CD4-positive, alpha-beta T cell treated with Interleukin-15 for 4 hours (primary cell): ENCODE results near the gene ARHGAP18.

ENCODE experiments used
- DNase-seq: peaks from one replicate; pipeline ENCODE4 v3.0.0-alpha.2; 2020; ENCODE audit warnings: low spot score

Gene ARHGAP18

DNA sequence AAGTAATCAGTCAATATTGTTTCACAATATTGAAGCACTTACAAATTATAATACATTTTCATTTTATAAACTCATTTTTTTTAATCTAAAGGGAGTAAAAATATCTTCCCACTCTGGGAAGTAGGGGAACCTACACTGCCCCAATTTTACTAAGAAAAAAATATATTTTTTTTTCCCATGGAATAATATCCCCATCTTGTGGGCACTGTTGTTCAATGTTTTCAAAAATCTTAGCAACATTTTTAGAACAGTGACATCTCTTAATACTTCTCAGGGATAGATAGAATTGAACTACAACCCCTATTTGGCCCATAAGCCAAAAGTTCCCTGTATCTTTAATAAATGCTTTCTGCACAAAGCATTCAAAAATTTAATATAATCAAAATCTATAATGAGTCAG, 42.9 kb downstream of the ARHGAP18 start:
- no peak for DNase-seq

DNA sequence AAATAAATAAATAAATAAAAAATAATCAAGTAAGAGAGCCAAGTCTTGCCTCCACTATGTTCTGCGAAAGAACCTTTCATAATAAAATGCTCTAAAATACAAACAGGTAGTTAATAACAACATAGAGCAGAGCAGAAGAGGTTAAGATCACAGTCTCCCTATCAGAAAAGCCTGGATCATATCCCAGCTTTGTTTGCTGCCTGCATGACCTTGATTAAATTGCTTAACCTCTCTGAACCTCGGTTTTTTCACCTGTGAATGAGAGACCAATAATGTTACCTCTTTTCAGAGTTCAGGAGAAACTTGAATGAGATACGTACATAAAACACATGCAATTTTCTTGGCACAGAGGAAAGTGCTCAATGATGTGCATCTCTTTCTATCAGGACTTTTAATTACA, 44.4 kb downstream of the ARHGAP18 start:
- no peak for DNase-seq

DNA sequence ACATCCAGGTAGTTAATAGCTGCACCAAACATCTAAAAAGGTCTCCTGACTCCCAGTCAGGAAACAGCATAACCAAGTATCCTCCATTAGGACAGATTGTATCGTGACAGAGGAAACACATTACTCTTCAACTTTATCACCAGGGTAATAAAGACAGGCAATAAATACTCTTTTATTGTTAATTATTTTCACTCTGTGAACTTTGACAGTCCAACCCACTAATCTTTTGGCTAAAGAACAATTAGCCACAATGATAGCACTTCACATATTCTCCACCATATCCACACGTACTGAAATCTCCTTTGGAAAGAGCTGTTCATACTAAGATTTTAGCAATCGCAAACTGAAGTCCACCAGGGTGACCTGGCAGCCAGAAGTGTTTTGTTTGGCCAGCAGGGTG, 46.4 kb downstream of the ARHGAP18 start:
- no peak for DNase-seq

DNA sequence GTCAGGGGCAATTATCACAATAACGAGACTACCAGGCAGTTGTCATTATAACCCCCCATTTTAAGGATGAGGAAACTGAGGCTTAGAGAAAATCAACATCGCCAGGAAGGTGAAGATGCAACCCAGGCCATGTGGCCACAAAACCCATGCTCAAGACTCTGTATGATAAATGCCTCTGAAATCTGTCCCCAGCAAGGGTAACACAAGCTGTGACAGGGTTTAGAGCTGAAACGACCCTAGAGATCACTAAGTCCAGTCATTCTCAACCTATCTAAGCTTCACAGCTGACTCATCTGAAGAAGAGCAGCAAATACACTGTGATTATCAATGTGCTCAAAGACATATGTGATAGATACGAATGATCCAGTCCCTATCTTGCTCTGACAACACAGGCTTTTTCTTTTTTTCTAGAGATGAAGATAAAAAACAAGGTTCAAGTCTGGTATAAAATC, 47.0 kb downstream of the ARHGAP18 start:
- no peak for DNase-seq

DNA sequence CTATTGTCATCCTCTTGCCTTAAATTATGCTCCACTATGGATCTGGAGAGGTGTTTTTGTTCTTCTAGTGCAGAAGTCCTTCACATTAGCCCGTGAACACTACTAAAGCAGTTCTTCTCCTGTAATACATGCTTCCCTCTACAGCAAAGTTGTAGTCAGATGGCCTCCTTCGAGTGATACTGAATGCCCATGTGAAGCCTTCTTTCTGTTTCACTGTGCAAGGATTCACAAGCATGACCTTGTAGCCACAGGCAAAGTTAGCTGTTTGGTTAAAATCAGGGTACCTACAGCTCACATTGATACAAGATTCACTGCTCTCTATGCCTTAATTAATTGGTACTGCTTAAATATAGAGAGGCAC, 47.6 kb downstream of the ARHGAP18 start:
- no peak for DNase-seq

DNA sequence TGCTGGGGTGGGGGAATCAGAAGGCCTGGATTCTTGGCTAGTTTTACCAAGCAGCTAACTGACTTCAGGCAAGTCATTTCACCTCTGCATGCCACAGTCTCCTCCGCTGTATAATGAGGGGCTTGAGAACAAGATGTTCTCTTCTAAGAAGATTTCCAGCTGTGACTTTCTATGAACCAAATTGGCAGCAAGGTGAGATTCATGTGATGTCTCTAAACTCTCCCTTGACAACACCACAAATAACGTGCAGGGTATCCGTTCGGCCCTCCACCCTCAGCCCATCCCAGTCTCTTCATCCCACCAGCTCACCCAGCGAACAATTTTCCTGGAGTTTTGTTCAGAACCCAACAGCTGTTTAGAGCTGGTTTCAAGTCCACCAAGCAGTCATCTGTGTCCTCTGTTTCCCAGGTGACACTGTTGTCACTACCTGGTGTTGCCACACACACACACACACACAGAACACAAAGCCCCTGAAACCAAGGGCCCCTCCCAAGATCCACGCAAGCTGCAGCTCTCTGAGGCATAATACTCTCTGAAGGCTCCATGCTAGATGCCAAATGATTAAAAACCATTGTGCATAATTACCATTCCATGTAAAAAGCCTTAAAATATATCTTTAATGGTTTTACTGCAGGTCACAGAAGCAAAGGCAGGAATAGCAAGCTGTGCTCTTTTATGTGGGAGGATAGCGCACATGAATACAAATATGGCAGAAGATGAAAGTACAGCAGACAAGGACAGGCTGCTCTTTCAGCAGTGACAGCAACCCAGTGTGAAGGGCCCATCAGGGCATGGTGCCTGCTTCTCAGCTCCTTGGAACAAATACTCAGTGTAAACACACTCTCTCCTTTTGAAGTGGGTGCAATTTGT, 48.2 kb downstream of the ARHGAP18 start:
- no peak for DNase-seq

DNA sequence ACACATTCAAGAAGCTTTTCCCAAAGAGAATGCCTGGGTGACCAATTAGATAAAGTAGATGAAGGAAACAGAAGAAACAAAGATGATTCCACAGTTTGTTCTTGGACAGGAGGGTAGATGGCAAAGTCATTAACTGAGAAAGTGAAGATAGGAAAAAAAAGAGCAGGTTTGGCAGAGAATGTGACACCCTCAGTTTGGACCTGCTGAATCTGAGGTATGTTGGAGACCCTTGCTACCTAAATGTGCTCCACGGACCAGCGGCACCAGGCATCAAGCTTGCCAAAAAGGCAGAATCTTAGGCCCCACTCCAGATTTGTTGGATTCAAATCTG, 49.7 kb downstream of the ARHGAP18 start:
- DNase-seq: no peak

DNA sequence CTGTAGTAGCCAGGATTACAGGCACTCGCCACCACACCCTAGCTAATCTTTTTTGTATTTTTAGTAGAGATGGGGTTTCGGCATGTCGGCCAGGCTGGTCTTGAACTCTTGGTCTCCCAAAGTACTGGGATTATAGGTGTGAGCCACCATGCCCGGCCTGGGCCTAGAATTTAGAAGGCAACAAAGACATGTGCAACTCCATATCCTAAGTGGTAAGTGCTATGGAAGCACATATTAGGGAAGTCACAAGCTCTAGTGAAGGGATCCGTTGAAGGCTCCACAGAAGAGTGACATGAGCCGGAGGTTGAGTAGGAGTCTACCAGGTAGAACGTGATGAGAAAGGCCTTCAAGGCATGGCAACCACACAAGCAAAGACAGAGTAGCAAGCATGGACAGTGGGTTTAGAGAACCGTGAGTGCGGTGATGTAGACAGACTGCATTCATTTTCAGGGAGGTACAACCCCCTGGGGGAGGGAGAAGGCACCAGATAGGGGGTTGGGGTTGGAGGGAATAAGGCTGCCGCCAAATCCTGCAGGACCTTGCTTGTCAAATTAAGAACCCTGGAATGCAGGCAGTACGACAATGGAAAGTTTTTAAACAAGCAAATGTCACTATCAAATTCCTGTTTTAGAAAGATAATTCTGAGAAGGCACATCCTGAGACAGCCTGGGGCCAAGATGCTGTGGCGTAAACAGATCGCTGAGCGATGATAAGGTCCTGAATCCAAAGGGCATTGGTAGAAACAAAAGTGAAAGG, 50.2 kb downstream of the ARHGAP18 start:
- no peak for DNase-seq

DNA sequence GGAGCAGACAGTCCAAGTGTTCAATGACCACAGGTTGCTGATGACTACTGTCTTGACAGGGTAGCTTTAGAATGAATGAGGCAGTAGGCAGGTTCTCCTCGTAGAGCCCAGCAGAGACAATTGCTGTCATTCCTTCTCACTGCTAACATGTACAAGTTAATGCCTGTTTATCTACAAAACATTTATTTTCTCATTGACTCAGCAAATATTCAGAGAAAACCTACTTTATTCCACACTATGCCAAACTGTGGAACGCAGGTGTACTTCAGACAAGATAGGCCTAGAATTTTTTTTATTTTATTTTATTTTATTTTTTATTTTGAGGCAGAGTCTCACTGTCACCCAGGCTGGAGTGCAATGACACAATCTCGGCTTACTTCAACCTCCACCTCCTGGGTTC, 50.8 kb downstream of the ARHGAP18 start:
- DNase-seq: no peak

DNA sequence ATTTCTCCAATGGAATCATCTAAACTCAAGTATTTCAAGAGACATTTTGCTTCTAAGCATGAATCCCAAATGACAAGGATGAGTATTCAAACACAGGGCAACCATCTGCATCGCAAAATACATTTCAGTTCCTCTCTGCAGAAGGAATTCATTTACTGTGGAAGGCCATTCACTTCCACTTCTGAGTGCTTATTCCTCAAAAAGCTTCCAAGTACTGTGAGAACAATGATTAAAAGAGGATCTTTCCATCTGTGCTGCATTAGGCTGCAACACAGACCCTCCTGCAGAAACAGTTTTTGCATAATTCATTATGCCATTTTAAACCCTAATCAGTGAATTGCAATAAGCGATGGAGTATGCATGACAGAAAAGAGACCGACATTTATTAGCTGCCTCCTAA, 52.5 kb downstream of the ARHGAP18 start:
- no peak for DNase-seq

DNA sequence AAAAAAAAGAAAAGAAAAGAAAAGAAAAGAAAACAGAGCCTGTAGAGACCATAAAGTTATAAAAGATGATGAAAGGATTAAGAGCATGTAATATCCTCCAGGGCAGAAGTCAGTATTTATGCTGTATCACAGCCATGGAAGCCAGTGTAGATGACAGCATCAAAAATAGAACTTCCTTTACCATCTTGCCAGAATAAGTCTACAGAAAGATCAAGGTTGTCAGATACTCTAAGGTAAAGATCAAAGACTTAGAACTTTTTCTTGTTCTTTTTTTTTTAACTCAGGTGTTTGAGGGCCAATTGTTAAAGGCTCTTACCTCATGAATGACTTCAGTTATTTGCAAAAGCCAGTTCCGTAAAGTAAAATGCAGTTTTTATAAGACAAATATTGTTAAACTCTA, 54.6 kb downstream of the ARHGAP18 start:
- DNase-seq: no peak

DNA sequence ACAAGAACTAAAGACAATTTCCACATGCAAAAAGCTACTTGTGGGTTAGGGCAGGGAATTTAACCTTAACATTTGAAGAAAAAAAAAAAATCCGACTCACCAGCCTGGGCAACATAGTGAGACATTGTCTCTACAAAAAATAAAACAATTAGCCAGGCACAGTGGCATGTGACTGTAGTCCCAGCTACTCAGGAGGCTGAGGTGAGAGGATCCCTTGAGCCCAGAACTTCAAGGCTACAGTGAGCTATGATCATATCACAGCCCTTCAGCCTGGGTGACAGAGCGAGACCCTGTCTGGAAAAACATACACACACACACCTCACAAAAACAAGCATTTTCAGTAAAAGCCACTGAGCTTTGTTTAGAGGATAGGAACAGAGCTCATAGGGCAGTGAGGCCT, 56.2 kb downstream of the ARHGAP18 start:
- DNase-seq: no peak

DNA sequence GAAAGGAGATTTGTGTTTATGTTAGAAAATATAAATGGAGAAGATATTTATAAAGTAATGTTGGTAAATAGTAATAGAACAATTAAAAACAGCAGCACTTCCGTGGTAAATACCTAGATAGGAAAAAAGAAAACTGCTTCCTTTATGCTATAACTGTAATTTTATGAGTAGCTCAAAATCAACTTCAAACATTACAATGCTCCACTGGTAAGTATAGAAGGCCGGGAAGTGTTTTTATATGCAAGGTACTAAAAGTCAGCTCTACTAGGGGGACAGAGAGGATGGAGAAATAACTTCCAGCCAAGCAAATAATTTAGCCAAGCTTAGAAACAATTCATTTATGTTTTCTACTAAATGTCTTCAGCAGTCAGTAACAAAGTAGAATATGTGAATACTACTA, 56.7 kb downstream of the ARHGAP18 start:
- no peak for DNase-seq

DNA sequence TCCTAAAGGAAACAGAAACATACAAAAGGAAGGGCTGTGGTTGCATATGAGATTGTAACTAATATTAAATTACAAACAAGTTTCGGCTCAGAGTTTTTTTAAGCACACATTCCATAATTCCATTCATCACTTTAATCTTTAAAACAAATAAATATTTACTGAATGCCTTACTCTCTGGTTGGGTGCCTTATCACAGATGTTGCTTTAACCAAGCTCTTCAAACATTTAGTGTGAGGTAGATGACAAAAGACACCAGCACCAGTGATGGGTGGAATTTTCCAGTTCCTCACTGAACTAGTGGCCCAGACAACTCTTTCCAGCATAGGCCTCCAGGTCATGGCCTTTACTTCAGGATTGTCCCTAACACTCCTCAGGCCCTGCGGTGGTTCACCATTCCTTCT, 58.7 kb downstream of the ARHGAP18 start:
- DNase-seq: no peak

DNA sequence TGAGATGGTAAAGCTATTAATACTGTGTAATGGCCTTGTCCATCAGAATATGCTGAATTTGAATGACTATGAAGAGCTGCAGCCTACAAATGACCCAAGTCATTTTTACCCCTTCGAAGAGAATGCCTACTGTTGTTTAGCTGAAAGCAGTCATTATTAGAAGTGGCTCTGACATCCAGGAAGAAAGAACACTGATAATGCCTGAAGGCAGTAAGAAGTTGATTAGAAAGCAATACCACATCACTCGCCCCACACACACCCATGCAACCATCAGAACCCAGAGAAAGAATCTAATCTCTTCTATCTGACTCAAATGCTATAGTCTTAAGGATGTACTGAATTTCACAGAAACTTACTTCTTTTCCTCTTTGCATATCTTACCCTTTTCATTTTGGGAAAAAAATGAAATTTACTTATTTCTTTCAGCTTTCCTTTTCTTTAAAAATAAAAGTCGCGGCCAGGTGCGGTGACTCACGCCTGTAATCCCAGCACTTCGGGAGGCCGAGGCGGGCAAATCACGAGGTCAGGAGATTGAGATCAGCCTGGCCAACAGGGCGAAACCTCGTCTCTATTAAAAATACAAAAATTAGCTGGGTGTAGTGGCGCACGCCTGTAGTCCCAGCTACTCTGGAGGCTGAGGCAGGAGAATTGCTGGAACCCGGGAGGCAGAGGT, 61.0 kb downstream of the ARHGAP18 start:
- DNase-seq: no peak

DNA sequence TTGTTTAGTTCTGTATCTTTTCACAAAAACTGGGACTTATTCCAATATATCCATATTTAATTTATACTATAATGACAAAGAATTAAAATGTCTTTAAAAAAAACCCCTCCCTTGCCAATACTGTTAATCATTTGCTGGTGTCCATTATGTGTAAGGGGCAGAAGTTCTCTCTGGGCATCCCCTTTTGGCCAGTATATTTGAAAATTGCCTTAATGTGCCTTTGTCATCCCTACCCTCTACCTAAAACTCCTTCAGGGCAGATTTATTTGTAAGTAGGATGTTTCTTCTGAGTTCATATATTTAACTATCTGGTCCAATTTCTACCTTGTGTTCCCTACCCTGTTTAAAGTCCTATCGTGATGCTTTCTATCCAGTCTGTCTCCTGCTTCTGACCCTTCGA, 62.9 kb downstream of the ARHGAP18 start:
- no peak for DNase-seq

DNA sequence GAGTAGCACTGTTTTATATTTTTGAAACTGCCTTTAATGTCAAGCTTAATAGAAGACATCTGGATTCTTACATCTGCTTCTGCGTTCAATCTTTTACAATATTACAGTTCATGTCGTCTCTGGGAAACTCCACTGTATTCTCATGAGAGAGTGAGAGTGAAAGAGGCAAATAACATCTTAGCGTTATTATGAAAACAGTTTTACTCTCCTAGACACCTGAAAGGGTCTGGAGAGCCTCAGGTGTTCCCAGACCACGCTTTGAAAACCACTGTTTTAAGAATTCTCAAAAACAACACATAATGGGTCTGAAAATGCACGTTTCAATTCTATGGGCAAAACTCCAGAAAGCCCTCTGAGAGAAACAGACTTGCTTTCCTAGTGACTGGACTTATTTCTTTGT, 63.3 kb downstream of the ARHGAP18 start:
- no peak for DNase-seq

DNA sequence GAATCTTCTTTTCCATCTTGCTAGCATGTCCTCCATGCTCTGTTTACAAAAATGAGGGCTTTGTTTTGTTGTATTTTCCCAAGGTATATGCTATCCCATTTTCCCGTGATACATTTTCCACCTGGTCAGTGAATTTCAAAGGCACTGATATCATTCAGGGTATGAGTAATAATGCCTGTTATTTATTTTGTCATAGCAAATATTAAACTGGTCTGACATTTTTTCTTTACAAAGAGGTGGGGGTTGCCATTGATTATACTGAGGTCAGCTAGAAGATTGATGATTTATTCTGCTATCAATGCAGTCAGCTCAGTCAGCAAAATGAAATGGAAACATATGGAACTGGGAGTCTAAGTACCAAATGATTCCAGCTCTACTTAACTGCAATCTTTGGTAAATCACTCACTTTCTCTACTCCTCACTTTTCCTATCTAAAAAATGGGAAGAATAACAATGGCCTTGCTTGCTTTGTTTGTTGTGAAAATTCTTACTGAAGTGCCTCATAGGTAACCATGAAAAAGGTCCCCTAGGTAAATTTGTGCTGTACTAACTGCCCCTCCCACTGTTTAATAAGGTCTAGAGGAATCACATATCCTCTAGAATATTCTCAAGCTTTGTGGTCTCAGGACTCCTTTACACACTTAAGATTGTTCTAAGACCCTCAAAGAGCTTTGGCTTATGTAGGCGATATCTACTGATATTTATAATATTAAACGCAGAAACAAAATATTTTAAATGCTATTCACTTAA, 64.0 kb downstream of the ARHGAP18 start:
- DNase-seq: no peak

DNA sequence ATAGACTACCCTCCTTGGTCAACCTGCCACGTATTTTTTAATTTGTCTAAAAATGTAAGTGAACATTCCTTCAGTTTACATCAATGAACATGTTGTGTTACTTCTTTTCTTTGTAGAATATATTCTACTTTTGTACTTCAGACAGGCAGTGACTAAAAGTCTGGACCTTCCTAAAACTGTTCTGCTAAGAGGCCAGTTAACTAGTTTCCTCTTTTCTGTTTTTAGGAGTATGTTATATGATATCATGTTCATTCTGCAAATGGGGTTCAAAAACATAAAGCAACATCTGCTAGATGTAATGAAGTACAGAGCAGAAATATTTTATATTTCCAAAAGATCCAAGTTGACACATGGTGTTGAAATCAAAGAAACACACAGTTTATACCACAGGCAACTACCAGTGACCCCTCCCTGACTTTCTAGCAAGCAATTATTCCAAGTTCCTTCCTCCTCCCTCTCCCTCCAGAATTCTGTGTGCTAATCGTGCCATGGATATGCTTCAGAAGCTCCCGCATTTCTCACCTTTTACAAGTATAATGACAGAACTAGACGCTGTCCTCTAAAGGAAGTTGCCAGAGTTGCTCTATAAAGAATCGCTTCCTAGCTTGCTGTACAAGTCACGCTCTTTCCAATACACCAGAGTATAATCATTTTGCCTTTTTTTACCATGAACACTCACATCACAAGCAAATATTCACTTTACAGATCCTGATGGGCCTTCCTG, 64.7 kb downstream of the ARHGAP18 start:
- no peak for DNase-seq

DNA sequence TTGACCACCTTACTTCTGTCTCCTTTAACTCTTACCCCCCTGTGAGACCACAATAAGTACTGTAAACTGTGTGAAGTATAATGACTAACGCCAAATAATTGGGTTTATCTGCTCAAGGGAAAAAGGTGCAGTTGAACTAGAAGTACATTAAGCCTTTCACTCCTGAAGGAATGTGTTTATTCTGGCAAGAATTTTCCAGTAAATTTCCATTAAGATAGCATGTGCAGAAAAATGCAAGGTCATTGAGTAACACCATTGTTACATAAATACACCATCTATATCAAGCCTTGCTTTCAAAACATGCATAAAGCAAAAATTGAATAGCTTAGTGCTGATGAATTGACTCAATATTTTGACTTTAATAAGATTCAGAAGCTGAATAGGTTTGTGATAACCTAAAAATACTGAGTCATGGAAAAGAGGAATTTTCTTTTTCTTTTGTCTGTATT, 65.4 kb downstream of the ARHGAP18 start:
- no peak for DNase-seq

DNA sequence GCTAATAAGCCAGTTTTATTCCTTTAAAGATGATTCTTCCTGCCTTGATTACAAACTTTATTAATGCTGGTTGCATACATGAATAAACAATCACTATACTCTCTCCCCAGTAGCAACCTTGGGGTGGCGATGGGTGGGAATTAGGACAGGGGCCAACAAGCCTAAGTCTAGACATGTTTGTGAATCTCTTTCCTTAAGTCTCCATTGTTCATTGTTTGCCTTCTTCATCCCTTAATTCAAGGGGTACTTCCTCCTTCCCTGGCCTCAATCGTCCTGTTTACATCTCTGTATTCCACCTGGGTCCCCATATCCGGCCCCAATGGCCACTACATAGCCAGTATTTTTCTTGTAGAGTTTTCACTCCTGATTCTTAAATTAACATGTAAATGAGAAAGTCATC, 66.0 kb downstream of the ARHGAP18 start:
- no peak for DNase-seq

DNA sequence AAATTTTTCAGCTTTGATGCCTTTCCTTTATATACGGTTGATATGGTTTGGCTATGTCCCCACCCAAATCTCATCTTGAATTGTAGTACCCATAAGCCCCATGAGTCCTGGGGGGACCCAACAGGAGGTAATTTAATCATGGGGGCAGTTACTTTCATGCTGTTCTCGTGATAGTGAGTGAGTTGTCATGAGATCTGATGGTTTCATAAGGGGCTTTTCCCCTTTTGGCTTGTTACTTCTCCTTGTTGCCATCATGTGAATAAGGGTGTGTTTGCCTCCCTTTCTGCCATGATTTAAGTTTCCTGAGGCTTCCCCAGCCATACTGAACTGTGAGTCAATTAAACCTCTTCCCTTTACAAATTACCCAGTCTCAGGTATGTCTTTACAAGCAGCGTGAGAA, 66.8 kb downstream of the ARHGAP18 start:
- no peak for DNase-seq
